Trophoblast cell (in vitro differentiated cells and primary cell): ENCODE results near the gene KRT84.
A peak's percentile ranks its signal among the peaks of the same experiment; 100 is the strongest.

ENCODE experiments used
- DNase-seq, 2 donors: peaks; one replicate each; pipeline ENCODE4 v3.0.0-alpha.2; 2016
- H2AFZ ChIP-seq: 2 replicates; pipeline ENCODE4 v1.6.1; 2013; ENCODE audit warnings: low read length, moderate library complexity, mild to moderate bottlenecking; ENCODE audit not compliant: insufficient read depth, poor library complexity
- H2AK5ac ChIP-seq: 2 replicates; pipeline ENCODE4 v1.6.1; 2013; ENCODE audit warnings: mild to moderate bottlenecking, low read length
- H2BK120ac ChIP-seq: 2 replicates; pipeline ENCODE4 v1.6.1; 2013; ENCODE audit warnings: low read length, mild to moderate bottlenecking, moderate library complexity; ENCODE audit not compliant: insufficient read depth, poor library complexity
- H2BK12ac ChIP-seq: 2 replicates; pipeline ENCODE4 v1.6.1; 2013; ENCODE audit warnings: mild to moderate bottlenecking, low read length, moderate library complexity
- H2BK5ac ChIP-seq: 2 replicates; pipeline ENCODE4 v1.6.1; 2013; ENCODE audit warnings: low read length, low read depth, moderate library complexity, mild to moderate bottlenecking; ENCODE audit not compliant: poor library complexity
- H3K14ac ChIP-seq: 2 replicates; pipeline ENCODE4 v1.6.1; 2013; ENCODE audit warnings: mild to moderate bottlenecking, low read length
- H3K18ac ChIP-seq: 2 replicates; pipeline ENCODE4 v1.6.1; 2013; ENCODE audit warnings: mild to moderate bottlenecking, low read length
- H3K23ac ChIP-seq: 2 replicates; pipeline ENCODE4 v1.6.1; 2013; ENCODE audit warnings: low read length
- H3K27ac ChIP-seq: 2 replicates; pipeline ENCODE4 v1.5.1; 2013; ENCODE audit warnings: low read depth, mild to moderate bottlenecking, inconsistent platforms, low read length, moderate library complexity
- H3K27me3 ChIP-seq: 2 replicates; pipeline ENCODE4 v1.6.1; 2013; ENCODE audit warnings: inconsistent platforms, mild to moderate bottlenecking, low read length, moderate library complexity; ENCODE audit not compliant: insufficient read depth
- H3K36me3 ChIP-seq, 2 experiments: 1 replicate in 1 of 2; 2 replicates in 1 of 2; pipeline ENCODE4 v1.6.1; 2013; ENCODE audit warnings: low read length in 2 of 2, mild to moderate bottlenecking in 2 of 2, moderate library complexity in 1 of 2; ENCODE audit not compliant: insufficient read depth in 2 of 2, control insufficient read depth in 1 of 2
- H3K4ac ChIP-seq: 2 replicates; pipeline ENCODE4 v1.6.1; 2013; ENCODE audit warnings: low read depth, mild to moderate bottlenecking, low read length, moderate library complexity
- H3K4me1 ChIP-seq, 2 experiments: 1 replicate in 1 of 2; 2 replicates in 1 of 2; pipeline ENCODE4 v1.6.1; 2013; ENCODE audit warnings: low read length in 2 of 2, mild to moderate bottlenecking in 2 of 2, moderate library complexity in 1 of 2; ENCODE audit not compliant: insufficient read depth in 2 of 2, control insufficient read depth in 1 of 2
- H3K4me2 ChIP-seq: 2 replicates; pipeline ENCODE4 v1.6.1; 2013; ENCODE audit warnings: inconsistent platforms, mild to moderate bottlenecking, low read length, moderate library complexity
- H3K4me3 ChIP-seq: 2 replicates; pipeline ENCODE4 v1.5.1; 2013; ENCODE audit warnings: mild to moderate bottlenecking, low read depth, low read length, inconsistent platforms
- H3K79me1 ChIP-seq: one replicate; pipeline ENCODE4 v1.6.1; 2013; ENCODE audit warnings: low read length
- H3K79me2 ChIP-seq: 2 replicates; pipeline ENCODE4 v1.6.1; 2013; ENCODE audit warnings: low read length, mild to moderate bottlenecking; ENCODE audit not compliant: control insufficient read depth, insufficient read depth, poor library complexity
- H3K9ac ChIP-seq: 2 replicates; pipeline ENCODE4 v1.6.1; 2013; ENCODE audit warnings: mild to moderate bottlenecking, low read length
- H3K9me3 ChIP-seq: 2 replicates; pipeline ENCODE4 v1.6.1; 2013; ENCODE audit warnings: low read depth, mild to moderate bottlenecking, control low read depth, inconsistent platforms, low read length; ENCODE audit not compliant: insufficient read depth
- H4K12ac ChIP-seq: 2 replicates; pipeline ENCODE4 v1.6.1; 2013; ENCODE audit warnings: low read depth, mild to moderate bottlenecking, low read length, moderate library complexity
- H4K8ac ChIP-seq: 2 replicates; pipeline ENCODE4 v1.6.1; 2013; ENCODE audit warnings: low read depth, mild to moderate bottlenecking, low read length, moderate library complexity
- H4K91ac ChIP-seq: one replicate; pipeline ENCODE4 v1.6.1; 2013; ENCODE audit warnings: low read depth, mild to moderate bottlenecking, low read length, moderate library complexity
- WGBS: extraction: QIAGEN DNeasy Blood & Tissue Kit; methylation state at CpG from one replicate; pipeline ENCODE4 v1.1.7; 2013; ENCODE audit warnings: missing lambda C conversion rate; ENCODE audit not compliant: insufficient read length, insufficient coverage; ENCODE audit errors: extremely low coverage; 5-methylcytosine and 5-hydroxymethylcytosine counted together

The KRT84 gene

DNA sequence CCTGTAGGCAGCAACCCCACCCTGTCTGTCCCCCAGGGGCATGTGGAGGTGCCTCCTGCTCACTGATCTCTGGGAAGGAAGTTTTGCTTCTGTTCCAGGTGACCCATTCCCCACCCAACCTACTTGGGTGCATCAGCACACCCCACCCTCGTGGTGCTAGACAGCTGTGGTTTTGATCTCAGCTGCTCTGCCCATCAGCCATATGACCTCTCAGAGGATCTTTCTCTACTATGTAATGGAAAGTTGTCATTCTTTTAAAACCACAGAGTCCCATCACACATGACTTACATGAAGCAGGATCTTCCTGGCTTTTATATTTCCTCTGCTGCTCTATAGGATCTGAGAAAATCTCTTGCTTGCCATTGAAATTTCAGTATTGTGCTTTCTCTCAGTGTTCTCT, 34.2 kb upstream of the KRT84 start:
- Histone ChIP-seq H4K12ac (no peak overlapping the region), H3K36me3 (no peaks in the 10 kb centered on the region), H3K27ac (no peak overlapping the region), H3K18ac (no peak overlapping the region), H2BK12ac (no peak overlapping the region), H2AK5ac (no peak overlapping the region), H3K9ac (no peak overlapping the region), H4K91ac (no peak overlapping the region), H2BK5ac (no peak overlapping the region), H2BK120ac (no peak overlapping the region), H3K4me3 (no peak overlapping the region), H3K14ac (no peak overlapping the region), H3K4me2 (no peak overlapping the region), H3K79me1 (peaks cover 21% of the 10 kb centered on the region), H3K23ac (no peak overlapping the region), H3K79me2 (peaks cover 6% of the 10 kb centered on the region), H3K9me3 (peaks cover 4% of the 10 kb centered on the region), H3K4me1 (peaks cover 29% of the 10 kb centered on the region in 2 experiments), H3K4ac (no peak overlapping the region), H4K8ac (no peak overlapping the region), H3K27me3 (no peaks in the 10 kb centered on the region), H2AFZ (no peak overlapping the region)
- peak in 1 of 2 donors; percentile 29 for DNase-seq
- no CpG with 5 or more reads among the region's 1 CpG for WGBS

GRCh38 chr12:52418576-52419110, 33.2 kb upstream of the KRT84 start:
- Histone ChIP-seq H3K36me3 (no peaks in the 10 kb centered on the region), H3K4ac (no peak overlapping the region), H2BK5ac (no peak overlapping the region), H3K4me3 (no peak overlapping the region), H3K4me1 (peaks cover 19% of the 10 kb centered on the region in 2 experiments), H4K12ac (no peak overlapping the region), H4K91ac (no peak overlapping the region), H3K27me3 (no peaks in the 10 kb centered on the region), H3K27ac (no peak overlapping the region), H2AFZ (no peak overlapping the region), H3K4me2 (no peak overlapping the region), H3K9me3 (peaks cover 4% of the 10 kb centered on the region), H3K14ac (no peak overlapping the region), H4K8ac (no peak overlapping the region), H3K9ac (no peak overlapping the region), H3K18ac (no peak overlapping the region), H3K79me2 (peaks cover 4% of the 10 kb centered on the region), H3K79me1 (peaks cover 14% of the 10 kb centered on the region), H3K23ac (no peak overlapping the region), H2BK120ac (no peak overlapping the region), H2AK5ac (no peak overlapping the region), H2BK12ac (no peak overlapping the region)
- no CpG with 5 or more reads among the region's 4 CpGs for WGBS
- DNase-seq, result peak; percentile 66 to 75

- Histone ChIP-seq H3K9ac (no peak overlapping the region), H3K79me2 (no peaks in the 10 kb centered on the region), H3K4me1 (peaks cover 10 to 11% of the 10 kb centered on the region in 2 experiments), H3K4me3 (no peak overlapping the region), H2AK5ac (no peak overlapping the region), H3K79me1 (peaks cover 5% of the 10 kb centered on the region), H3K27ac (no peak overlapping the region), H3K4ac (no peak overlapping the region), H3K9me3 (peaks cover 4% of the 10 kb centered on the region), H3K18ac (no peak overlapping the region), H2BK12ac (no peak overlapping the region), H2AFZ (no peak overlapping the region), H2BK120ac (no peak overlapping the region), H4K8ac (no peak overlapping the region), H3K23ac (no peak overlapping the region), H3K14ac (no peak overlapping the region), H4K12ac (no peak overlapping the region), H3K36me3 (no peaks in the 10 kb centered on the region), H2BK5ac (no peak overlapping the region), H3K4me2 (no peak overlapping the region), H3K27me3 (no peaks in the 10 kb centered on the region), H4K91ac (no peak overlapping the region)
- WGBS, result no CpG with 5 or more reads among the region's 2 CpGs
- DNase-seq, result peak in 1 of 2 donors; percentile 15
These were observed 32.3 kb upstream of the KRT84 start for GRCh38 chr12:52417740-52418139.

GRCh38 chr12:52416795-52417194, 31.3 kb upstream of the KRT84 start:
- H3K9ac ChIP-seq, result no peak overlapping the region
- peak in 1 of 2 donors; percentile 7 for DNase-seq
- H3K4me2 ChIP-seq, result no peak overlapping the region
- no peak overlapping the region for H2AFZ ChIP-seq
- H4K91ac ChIP-seq, result no peak overlapping the region
- no peaks in the 10 kb centered on the region for H3K27me3 ChIP-seq
- H3K4ac ChIP-seq, result no peak overlapping the region
- no peak overlapping the region for H4K8ac ChIP-seq
- H3K4me3 ChIP-seq, result no peak overlapping the region
- H3K4me1 ChIP-seq, result peaks cover 6 to 8% of the 10 kb centered on the region in 2 experiments
- WGBS, result no CpG with 5 or more reads among the region's 1 CpG
- H3K27ac ChIP-seq, result no peak overlapping the region
- no peak overlapping the region for H3K14ac ChIP-seq
- H3K23ac ChIP-seq, result no peak overlapping the region
- no peaks in the 10 kb centered on the region for H3K36me3 ChIP-seq
- peaks cover 5% of the 10 kb centered on the region for H3K79me1 ChIP-seq
- H2AK5ac ChIP-seq, result no peak overlapping the region
- H3K9me3 ChIP-seq, result peaks cover 9% of the 10 kb centered on the region
- no peak overlapping the region for H2BK5ac ChIP-seq
- H3K18ac ChIP-seq, result no peak overlapping the region
- H3K79me2 ChIP-seq, result no peaks in the 10 kb centered on the region
- H2BK120ac ChIP-seq, result no peak overlapping the region
- H4K12ac ChIP-seq, result no peak overlapping the region
- no peak overlapping the region for H2BK12ac ChIP-seq
